Stimulated activated CD4-positive, alpha-beta T cell treated with anti-CD3 and anti-CD28 coated beads, Interleukin-4, amount 100 ng/mL, for 24 hours (primary cell): ENCODE measurements around the gene MACROD2.
"Not testable (repeated sequence)": the region's sequence is repeated elsewhere in the genome, so short reads cannot be mapped to it uniquely, and the experiment has no call there.

Experiments
- DNase-seq: peaks from one replicate; pipeline ENCODE4 v3.0.0-alpha.2; 2020

MACROD2 gene

DNA sequence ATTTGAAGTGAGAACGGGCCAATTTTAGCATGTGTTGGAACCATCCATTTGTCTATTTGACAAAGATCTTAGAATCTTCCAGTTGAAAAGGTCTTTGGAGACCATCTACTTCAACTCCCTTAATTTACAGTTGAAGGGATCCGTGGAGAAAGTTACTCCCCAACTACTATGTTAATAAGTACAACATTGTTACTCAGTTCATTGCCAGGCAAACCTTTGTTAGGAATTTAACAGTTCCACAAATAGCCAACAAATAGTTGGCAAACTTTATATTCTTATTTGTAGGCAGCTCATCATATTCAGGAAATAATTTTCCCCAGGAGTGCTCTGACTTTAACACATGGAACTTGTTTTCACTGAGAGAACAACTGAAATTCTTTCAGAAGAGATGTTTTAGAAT, 423.1 kb downstream of the MACROD2 start:
- DNase-seq, result no peak

DNA sequence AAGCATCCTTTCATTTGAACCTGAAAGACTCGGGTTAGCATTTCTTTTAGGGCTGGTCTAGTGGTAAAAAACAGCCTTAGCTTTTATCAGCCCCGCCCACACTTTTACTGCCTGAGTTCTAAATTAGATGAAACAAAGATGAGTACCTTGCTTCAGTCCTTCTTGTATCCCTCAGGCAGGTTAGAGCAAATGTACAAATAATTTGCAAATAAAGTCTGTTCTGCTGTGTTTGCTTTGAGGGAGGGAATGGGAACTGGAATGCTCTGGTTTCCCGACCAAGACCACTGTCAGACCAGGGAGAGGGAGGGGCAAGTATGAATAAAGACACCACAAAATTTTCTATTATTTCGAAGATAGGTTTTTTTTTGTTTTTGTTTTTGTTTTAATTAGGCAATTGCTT, 427.6 kb downstream of the MACROD2 start:
- no peak for DNase-seq

DNA sequence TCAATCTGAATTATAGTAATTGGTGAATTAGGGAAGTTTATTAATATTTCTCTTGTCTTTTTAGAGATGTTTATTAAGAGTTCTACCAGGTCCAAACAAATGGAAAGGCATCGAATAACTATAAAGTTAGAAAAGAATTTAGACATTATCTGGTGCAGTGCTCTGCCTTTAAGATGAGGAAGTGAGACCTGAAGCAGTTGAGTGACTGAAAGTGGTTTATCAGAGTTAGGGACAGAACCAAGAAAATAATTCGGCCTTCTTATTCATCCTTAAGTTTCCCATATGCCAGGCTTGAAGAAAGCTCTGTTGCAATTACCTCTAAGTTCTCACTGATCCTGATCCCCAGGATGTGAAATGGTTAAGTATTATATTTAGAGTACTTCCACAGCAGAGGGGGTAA, 436.3 kb downstream of the MACROD2 start:
- DNase-seq, result no peak

DNA sequence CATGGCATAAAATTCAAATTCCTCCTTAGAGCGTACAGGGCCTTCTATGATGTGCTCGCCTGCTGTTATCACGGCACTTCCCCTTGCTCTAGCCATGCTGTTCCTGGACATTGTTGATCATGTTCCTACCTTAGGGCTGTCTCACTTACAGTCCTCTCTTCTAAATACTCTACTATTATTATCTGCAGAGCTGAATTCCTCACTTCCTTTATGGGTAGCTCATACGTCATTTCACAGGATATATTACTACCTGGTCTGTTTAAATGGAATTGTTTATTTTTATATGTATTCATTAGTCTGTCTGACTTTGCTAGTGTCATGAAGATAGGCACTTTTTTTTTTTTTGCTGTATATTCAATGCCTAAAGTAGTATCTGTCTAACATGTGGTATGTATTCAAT, 436.8 kb downstream of the MACROD2 start:
- no peak for DNase-seq

DNA sequence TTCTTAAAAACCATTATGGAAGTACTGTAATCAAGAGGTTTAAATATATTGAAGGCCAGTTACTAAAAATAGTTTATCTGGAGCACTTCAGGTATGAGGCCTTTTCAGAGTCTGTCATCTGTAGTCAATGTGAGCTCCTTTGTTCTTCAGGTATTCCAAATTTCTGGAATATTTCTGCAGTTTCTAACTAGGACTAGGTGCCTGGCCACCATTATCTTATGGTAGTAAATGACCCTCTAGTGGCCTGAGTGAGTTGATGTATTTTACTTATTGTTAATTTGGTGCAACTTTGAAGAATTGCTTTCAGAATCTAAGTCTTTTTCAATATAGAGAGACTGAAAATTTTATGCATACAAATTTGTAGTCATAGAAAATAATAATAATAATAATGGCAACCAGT, 437.3 kb downstream of the MACROD2 start:
- DNase-seq, result no peak

DNA sequence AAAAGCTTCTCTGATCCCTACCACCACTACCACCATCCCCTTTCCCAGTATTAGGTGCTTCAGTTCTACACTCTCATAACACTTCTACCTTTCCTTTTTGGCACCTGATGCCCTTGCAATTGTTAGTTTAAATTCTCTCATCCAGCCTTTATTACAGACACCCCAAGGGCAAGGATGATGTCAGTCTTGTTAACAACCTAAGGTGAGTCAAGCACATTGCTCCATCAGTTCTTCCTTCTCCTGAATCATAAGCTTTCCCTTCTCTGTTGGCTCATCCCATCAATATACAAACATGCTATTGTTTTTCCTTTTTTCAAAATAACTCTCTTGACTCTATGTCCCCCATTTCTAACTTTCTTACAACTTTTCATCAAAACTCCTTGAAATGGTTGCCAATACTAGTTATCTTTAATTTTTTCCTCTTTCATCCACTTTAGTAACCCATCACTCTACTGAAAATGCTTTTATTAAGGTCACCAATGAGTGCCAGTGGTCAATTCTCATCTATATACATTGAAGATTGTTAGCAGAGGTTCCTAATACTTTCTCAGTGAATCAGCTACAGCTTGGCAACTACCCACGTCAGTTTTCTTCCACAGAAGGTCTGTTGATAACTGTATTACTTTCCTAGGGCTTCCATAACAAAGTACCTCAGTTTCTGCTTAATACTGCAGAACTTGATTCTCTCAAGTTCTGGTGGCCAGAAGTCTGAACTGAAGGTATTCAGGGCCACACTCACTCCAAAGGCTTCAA, 439.2 kb downstream of the MACROD2 start:
- no peak for DNase-seq

DNA sequence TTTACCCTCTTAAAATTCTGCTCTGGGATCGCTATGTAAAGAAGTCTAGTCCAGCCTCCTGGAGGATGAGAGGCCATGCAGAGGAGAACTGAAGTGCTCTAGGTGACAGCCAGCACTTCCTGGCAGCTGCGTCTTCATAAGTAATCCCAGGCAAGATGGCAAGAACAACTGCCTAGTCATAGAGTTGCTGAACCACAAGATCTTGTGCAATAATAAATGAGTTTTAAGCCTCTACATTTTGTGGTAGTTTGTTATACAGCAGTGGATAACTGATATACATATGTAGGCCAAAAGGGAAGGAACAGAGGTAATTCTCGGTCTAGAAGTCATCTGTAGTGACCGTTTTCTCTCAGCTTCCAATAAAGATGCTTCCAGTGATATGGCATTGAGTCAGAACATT, 445.9 kb downstream of the MACROD2 start:
- no peak for DNase-seq

DNA sequence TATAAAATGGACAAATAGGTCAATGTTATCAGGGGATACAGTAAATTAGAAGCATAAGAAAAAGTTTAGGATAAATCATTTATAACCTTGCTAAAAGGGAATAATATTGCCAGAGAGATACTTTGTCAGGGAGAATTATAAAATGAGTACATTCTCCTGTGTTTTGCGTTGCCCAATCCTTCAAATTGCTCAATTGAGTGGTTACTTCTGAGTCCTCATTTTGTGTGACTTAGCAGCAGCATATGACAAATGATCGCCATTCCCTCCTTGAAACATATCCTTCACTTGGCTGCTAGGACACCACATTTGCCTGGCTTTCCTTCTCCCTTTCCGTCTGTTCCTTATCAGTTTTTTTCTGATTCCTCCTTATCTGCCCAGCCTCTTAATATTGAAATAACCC, 448.8 kb downstream of the MACROD2 start:
- DNase-seq, result no peak

DNA sequence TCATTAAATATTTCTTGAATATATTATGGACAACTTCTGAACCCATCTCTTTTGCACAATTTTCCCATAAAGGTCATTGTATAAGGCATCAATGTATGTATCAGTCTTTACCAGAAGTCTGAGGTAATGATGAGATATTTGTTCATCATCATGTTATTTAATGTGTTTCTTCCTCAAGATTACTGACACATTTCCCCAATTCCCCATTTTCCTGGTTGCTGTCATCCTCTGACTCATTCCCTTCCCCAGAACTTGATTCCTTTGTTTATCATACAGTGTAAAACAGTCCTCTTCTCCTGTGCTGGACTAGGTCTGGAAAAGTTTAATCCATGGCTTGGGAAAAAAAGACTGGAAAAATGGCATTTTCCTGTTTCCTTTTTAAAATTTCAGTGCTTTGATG, 450.0 kb downstream of the MACROD2 start:
- no peak for DNase-seq

DNA sequence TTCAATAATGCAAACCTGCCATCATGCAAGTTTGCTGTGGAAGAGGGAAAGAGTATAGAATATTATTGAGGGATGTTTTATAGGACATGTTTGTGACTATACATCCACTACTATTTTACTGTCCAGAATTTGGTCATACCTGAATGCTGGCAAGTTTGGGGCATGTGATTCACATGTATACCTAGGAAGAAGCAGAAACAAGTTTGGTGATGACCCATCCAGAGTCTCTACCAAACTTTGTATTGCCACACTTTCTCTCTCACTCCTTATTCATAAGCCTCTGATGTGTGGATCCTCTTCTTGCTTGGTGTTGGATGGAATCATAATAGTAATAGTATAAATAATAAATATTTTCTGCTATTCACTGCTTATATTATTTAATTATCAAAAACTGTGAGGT, 450.6 kb downstream of the MACROD2 start:
- DNase-seq, result no peak

DNA sequence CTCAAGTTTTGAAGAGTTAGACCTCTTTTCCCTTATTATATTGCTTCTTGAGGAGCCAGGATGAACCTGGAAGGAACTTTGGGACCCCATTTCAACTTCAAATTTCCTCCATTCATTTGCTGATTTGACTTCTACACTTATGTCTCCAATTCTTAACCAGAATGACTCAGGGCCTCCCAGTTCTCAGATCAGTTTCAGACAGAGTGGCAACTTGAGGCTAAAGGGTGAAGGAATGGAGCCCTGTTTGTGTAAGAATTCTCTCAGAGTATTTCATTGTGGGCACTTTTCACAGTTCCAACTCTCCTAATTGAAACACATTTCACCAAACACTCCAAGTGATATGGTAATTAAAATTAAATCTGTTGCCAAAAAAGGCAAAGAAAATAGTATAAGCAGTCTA, 451.1 kb downstream of the MACROD2 start:
- no peak for DNase-seq

DNA sequence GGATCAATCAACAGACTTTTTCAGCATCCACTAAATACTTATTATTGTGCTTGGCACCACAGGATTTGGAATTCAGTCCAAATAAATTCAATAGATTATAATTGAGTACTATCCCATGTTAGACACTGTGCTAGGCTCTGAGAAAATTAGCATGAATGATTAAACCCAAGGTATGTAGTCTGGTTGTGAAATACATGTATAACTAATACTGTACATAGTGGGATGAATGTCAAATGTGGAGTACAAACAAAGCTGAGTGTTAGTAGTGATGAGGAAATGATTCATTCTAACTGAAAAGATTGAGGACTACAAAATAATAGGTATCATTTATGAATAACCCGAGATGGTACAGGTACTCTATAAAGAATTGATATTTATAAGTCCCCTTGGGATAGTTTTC, 454.0 kb downstream of the MACROD2 start:
- no peak for DNase-seq

DNA sequence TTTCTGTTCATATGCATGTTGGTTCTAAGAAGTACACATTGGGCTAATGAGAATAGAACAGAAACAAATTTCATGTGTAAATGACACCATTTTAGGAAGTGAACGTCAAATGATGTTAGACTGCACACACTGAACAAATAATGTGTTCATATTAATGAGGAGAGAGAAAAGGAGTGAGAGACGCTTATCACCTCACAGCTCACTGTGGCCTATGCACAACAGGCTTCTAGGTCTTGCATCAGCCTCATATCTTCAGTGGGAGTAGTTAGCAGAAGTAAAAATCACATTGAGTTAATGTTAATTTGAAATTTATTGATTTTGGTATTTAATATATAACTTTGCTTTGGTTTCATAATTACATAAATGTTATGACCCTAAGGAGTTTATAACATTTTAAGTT, 454.9 kb downstream of the MACROD2 start:
- no peak for DNase-seq

DNA sequence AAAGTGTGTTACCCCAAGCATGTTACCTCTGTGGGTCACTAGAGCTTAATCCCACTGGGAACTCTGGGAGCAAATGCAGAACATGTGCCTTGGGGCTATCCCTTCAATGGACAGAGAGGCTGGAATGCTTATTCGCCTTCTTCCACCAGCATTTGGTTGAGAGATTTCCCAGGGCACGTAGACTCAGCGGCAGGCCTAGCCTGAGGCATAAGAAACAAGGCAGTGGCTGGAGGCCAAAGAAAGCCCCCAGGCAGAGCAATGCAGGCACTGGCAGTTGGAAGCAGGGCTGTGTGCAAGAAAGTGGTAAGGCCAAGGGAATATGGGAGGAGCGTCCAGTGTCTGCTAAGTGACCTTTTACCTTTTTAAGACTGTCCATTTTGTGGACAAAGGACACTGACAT, 456.1 kb downstream of the MACROD2 start:
- no peak for DNase-seq

DNA sequence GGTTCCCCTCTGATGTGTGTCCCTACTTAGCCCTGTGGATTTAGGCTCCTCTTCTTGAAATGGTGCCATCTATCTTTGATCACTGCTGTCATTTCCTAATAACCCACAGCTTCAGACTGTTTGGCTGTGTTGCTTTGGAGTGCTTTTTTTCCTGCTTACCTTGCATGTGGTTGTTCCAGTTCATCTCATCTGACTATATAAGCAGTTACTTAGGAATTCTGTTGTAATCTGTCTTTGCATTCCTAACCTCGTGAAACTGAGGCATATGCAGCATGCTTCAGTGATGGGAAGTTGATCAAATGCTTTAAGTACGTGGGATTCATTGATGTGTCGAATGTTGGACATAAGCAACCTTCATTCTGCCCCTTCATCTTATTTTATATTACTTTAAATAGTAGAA, 457.9 kb downstream of the MACROD2 start:
- DNase-seq, result no peak

DNA sequence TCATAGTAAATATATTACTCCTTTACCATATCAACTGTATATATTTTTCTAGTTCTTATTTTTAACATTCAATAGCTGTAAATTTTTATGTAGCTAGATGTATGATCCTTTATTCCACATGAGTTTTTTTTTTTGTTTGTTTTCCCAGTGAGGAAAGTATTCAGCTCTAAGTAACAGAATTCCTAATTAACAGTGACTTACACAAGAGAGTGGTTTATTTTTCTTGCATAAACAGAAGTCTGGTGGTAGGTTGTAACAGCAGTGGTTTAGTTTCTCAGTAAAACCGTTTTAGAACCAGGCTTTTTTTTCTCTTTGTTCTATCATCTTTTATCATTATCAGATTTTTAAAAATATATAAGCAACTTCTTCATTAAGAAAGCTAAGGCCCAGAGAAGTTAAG, 459.0 kb downstream of the MACROD2 start:
- DNase-seq, result no peak

DNA sequence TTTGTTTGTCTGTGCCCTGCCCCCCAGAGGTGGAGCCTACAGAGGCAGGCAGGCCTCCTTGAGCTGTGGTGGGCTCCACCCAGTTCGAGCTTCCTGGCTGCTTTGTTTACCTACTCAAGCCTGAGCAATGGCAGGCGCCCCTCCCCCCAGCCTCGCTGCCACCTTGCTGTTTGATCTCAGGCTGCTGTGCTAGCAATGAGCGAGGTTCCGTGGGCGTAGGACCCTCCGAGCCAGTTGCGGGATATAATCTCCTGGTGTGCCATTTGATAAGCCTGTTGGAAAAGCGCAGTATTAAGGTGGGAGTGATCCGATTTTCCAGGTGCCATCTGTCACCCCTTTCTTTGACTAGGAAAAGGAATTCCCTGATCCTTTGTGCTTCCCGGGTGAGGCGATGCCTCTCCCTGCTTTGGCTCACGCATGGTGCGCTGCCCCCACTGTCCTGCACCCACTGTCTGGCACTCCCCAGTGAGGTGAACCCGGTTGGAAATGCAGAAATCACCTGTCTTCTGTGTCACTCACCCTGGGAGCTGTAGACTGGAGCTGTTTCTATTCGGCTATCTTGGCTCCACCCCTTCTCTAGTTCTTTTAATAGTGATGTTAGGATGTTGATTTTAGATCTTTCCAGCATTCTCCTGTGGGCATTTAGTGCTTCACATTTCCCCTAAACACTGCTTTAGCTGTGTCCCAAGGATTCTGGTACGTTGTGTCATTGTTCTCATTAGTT, 471.9 kb downstream of the MACROD2 start:
- DNase-seq, result not testable (repeated sequence)

DNA sequence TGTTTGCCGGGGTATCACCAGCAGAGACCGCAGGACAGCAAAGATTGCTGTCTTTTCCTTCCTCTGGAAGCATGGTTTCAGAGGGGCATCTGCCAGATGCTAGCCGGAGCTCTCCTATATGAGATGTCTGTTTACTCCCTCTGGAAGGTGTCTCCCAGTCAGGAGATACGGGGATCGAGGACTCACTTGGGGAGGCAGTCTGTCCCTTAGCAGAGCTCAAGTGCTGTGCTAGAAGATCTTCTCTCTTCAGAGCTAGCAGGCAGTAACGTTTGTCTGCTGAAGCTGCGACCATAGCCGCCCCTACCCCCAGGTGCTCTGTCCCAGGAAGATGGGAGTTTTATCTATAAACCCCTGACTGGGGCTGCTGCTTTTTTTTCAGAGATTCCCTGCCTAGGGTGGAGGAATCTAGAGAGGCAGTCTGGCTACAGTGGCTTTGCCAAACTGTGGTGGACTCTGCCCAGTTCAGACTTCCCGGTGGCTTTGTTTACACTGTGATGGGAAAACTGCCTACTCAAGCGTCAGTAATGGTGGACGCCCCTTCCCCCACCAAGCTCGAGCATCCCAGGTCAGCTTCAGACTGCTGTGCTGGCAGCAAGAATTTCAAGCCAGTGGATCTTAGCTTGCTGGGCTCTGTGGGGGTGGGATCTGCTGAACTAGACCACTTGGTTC, 475.0 kb downstream of the MACROD2 start:
- no peak for DNase-seq

DNA sequence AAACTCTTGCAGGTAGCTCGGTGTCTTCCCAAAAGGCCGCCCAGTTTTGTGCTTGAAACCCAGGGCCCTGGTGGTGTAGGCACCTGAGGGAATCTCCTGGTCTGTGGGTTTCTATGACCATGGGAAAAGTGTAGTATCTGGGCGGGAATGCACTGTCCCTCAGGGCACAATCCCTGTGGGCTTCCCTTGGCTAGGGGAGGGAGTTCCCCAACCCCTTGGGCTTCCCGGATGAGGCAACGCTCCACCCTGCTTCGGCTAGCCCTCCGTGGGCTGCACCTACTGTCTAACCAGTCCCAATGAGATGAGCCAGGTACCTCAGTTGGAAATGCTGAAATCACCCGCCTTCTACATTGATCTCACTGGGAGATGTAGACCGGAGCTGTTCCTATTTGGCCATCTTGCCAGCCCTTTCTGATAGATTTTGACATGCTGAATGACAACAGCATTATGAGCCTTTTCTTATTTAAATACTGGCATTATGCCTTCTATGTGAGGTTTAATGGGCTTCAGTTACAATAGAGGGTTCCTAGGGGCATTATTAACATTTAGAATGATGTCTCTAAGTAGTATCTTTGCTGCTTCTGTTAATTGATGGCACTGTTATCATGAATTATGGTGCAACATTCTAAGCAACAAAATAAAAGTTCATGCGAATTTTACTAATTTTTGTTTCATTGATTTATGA, 475.8 kb downstream of the MACROD2 start:
- DNase-seq, result no peak

DNA sequence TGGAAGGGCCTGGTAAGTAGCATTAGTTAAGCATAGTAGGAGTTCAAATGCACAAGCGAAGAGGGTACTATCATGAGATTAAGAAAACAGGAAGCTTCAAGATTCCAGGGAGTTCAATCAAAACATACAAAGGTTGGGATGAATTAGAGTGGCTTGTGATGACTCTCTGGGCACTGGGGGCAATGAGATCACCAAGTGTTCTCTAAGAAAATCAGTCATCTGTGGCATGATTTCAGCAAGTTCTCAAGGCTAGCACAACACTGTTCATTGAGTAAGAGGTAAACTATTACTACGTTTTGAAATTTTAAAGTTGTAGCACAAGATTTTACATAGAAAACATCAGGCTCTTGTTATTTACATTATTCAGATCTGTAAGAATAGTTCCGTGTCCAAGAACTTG, 481.8 kb downstream of the MACROD2 start:
- no peak for DNase-seq

DNA sequence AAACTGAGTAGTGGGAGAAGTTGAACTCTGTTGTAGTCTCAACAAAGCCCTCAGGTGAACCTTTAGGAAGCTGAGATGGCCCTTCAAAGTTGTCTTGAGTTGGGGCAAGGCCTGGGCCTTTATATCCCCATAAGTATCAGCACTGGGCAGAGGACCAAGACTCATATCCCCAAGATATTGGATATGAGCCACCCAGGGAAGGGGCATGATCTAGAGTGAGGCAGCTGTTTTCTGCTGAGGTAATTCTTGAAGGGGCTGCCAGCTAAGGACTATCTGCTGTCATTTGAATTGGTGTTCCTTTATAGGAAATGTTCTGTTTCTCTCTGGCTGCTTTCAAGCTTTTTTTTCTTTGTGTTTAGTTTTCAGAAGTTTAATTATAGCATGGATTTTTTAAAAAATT, 482.8 kb downstream of the MACROD2 start:
- no peak for DNase-seq

DNA sequence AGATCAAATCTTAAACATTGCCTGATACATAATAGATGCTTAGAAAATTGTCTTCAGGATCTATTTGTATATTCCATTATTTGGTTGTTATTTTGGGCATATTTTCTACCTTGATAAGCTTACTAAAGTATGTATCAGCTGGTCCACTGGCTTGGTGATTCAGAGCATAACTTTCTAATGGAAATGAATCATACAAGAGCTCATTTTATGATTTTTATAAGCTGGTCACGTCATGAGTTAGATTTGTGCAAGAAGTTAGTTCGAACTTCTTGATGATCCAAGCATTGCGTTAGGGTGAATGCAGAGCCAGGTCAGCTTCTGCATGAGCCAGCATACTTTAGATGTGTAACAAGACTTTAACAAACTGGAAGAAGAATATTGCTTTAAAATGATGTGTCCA, 486.5 kb downstream of the MACROD2 start:
- no peak for DNase-seq

DNA sequence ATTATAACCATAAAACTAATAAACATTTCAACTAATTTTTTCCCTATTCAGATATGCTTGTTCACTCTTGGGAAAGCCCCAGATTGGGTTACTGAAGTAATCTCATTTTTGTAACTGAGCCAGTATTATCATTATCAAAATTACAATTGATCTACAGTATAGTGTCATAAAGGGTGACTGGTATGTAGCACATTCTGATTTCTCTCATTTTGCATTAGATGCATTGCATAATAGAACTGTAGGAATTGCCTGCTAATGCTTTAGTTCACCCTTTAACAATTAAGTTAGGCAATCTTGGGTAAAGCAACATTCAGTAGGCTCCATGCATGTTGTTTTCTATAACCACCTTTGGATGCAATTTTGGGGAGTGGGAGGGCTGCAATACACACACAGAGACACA, 492.9 kb downstream of the MACROD2 start:
- no peak for DNase-seq
